GM12878 (cell line): ENCODE data around the gene FKBP1B. TPM values are rescaled to one million over a fixed set of nuclear protein-coding genes. Genes with fewer than 3 reads are reported as not detected.

Experiments
- ATAC-seq: fragments of 200-7000 bp; cut with Tn5 transposase; 3 replicates; pipeline ENCODE4 v1.9.1; 2020; ENCODE audit warnings: mild to moderate bottlenecking, moderate library complexity
- BruUV-seq: library from RNA; stranded (reverse); fragments of 400-500 nt; replicated peaks from 2 replicates; lab custom pipeline; 2021; lab: Mats Ljungman, UMichigan
- CTCF ChIA-PET: fragments of 300-600 bp; sonication (Branson Sonifier 250); formaldehyde crosslinking; extraction: SDS; loops from one replicate; lab custom pipeline; 2021; ENCODE audit warnings: inconsistent platforms; lab: Yijun Ruan, JAX
- POLR2A ChIA-PET: fragments of 350-600 bp; formaldehyde crosslinking; extraction: SDS; loops from one replicate; lab custom pipeline; 2021; ENCODE audit warnings: inconsistent platforms; lab: Charles Lee
- RAD21 ChIA-PET: fragments of 300-600 bp; sonication (Branson Sonifier 250); formaldehyde crosslinking; loops from one replicate; lab custom pipeline; 2023; ENCODE audit warnings: antibody characterized with exemption; ENCODE audit not compliant: unreplicated experiment; lab: Charles Lee
- SMC1A ChIA-PET: fragments of 300-600 bp; sonication (Branson Sonifier 250); formaldehyde crosslinking; loops from one replicate; lab custom pipeline; 2023; ENCODE audit not compliant: unreplicated experiment, uncharacterized antibody; lab: Charles Lee
- DNase-seq: peaks from one replicate; pipeline ENCODE4 v3.0.0-alpha.2; 2011; ENCODE audit warnings: low read depth, low spot score
- FAIRE-seq: peaks from 3 replicates; lab custom pipeline; 2011; peaks lifted over from hg19 to GRCh38; lab: Jason Lieb, UNC
- H2AFZ ChIP-seq: 2 replicates; pipeline ENCODE4 v1.6.0; 2011; ENCODE audit warnings: low read depth, low read length, control low read depth; ENCODE audit not compliant: control insufficient read depth
- H3K27ac ChIP-seq: 2 replicates; pipeline ENCODE4 v1.5.1; 2011; ENCODE audit warnings: control low read depth; ENCODE audit not compliant: control insufficient read depth, insufficient read depth
- H3K27me3 ChIP-seq, 2 experiments: replicated peaks in 1 of 2; 2 replicates each; pipeline versions ENCODE4 v1.6.0 to v1.6.1; 2011; ENCODE audit warnings: low read length in 1 of 2; ENCODE audit not compliant: control insufficient read depth in 2 of 2, insufficient read depth in 2 of 2
- H3K36me3 ChIP-seq, 2 experiments: 2 replicates each; pipeline ENCODE4 v1.5.1; 2011; ENCODE audit warnings: low read length in 1 of 2; ENCODE audit not compliant: control insufficient read depth in 2 of 2, insufficient read depth in 2 of 2
- H3K4me1 ChIP-seq: 2 replicates; pipeline ENCODE4 v1.6.1; 2011; ENCODE audit warnings: mild to moderate bottlenecking, low read length, moderate library complexity, mixed read lengths; ENCODE audit not compliant: control insufficient read depth, insufficient read depth
- H3K4me2 ChIP-seq: 2 replicates; pipeline ENCODE4 v1.6.0; 2011; ENCODE audit warnings: control low read depth; ENCODE audit not compliant: control insufficient read depth, insufficient read depth
- H3K4me3 ChIP-seq: fragments of 200-600 bp; sonication (generic); 2 replicates; pipeline ENCODE4 v1.5.1; 2016
- H3K79me2 ChIP-seq: 2 replicates; pipeline ENCODE4 v1.6.0; 2011; ENCODE audit warnings: low read length; ENCODE audit not compliant: control insufficient read depth, insufficient read depth
- H3K9ac ChIP-seq: 2 replicates; pipeline ENCODE4 v1.8.0; 2011; ENCODE audit warnings: low read length, control low read depth, mixed read lengths; ENCODE audit not compliant: control insufficient read depth, insufficient read depth
- H3K9me3 ChIP-seq: replicated peaks from 3 replicates; pipeline ENCODE4 v1.5.1; 2011; ENCODE audit warnings: mild to moderate bottlenecking, low read length; ENCODE audit not compliant: control insufficient read depth, insufficient read depth
- H4K20me1 ChIP-seq: 2 replicates; pipeline ENCODE4 v1.6.0; 2011; ENCODE audit not compliant: control insufficient read depth, insufficient read depth
- SMAD1 ChIP-seq: fragments of 450-650 bp; IDR thresholded peaks from 2 replicates; pipeline ENCODE4 v1.6.1; 2018; ENCODE audit warnings: mild to moderate bottlenecking, low read depth; ENCODE audit not compliant: partially characterized antibody
- ZNF384 ChIP-seq: IDR thresholded peaks from 2 replicates; pipeline ENCODE4 v1.6.1; 2012; ENCODE audit warnings: low read depth, mild to moderate bottlenecking, low read length, improper control_type of control experiment, borderline replicate concordance
- WGBS: methylation state at CpG from one replicate; pipeline ENCODE4 v1.1.6; 2016; ENCODE audit warnings: low lambda C conversion rate; ENCODE audit not compliant: insufficient replicate concordance, insufficient coverage; ENCODE audit errors: missing lambda C conversion rate; 5-methylcytosine and 5-hydroxymethylcytosine counted together
- in situ Hi-C: fragments of 300-500 bp; cut with MboI; formaldehyde crosslinking; loops from 9 replicates; pipeline ENCODE4 v1.14.3; 2018; ENCODE audit warnings: mixed read lengths
- intact Hi-C: fragments of 100-400 bp; cut with micrococcal nuclease; formaldehyde crosslinking; loops from one replicate; pipeline ENCODE4 v1.14.2; 2022; ENCODE audit not compliant: unreplicated experiment
- polyA plus RNA-seq, 11 experiments: library from polyadenylated mRNA; depleted of rRNA in 4 of 11; unstranded in 6 of 11; stranded (reverse) in 5 of 11; fragments of >200 nt; fragmentation: Nextera tagmentation in 4 of 11; fragmentation: Illumina TruSeq in 1 of 11; extraction: Ambion mirVana in 4 of 11; extraction: Trizol in 1 of 11; gene quantifications; 1 replicate in 1 of 11; 2 replicates in 10 of 11; pipeline versions ENCODE4 v1.2.1 to v1.2.3, GENCODE V29; 2011 to 2016; ENCODE audit warnings: inconsistent platforms in 2 of 11, missing spikeins in 2 of 11, low read depth in 1 of 11
- total RNA-seq, 4 experiments: library from RNA; depleted of rRNA in 3 of 4; stranded (reverse); fragments of >200 nt in 3 of 4; fragmentation: Illumina TruSeq in 1 of 4; extraction: Trizol in 1 of 4; gene quantifications; 2 replicates each; pipeline versions ENCODE4 v1.2.1 to v1.2.3, GENCODE V29; 2013 to 2021

Gene FKBP1B
- total and polyA plus RNA-seq, 10 of the 15 experiments (the other 5 are each of a cell fraction or from before 2014, with no cell fraction given): 0.18 to 0.53 (median 0.24) TPM

- FAIRE-seq: no peak
- SMC1A ChIA-PET: no interaction called here
- in situ Hi-C loops: no loop called here
Observed at GRCh38 chr2:24018241-24018640, 31.3 kb upstream of the FKBP1B start.

DNA sequence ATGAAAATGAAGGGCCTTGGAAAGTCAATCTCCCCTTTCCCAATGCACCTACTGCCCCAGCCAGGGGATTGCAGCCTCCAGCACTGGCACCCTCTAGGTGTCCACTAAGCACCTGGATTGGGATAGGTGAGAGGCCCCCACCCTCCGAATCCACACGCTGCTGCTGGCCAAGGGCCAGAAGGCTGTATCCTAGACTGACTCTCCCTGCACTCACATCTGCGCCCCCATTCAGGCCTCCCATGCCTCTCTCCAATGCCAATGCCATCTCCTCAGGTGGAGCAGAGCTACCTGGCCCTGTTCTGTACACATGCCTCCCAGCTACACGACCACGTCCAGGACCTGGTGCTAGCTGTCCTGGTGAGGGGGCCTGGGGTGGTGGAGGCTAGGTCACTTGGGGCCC, 29.8 kb upstream of the FKBP1B start:
- H3K27me3 ChIP-seq: no peaks in the 10 kb centered on the region
- H4K20me1 ChIP-seq: no peaks in the 10 kb centered on the region
- 70% methylated on average over 5 of the region's 5 CpGs for WGBS
- no peak for FAIRE-seq
- H3K79me2 ChIP-seq: no peaks in the 10 kb centered on the region
- BruUV-seq: no TSS peak
- ChIA-PET RAD21 (no interaction called here), CTCF (no interaction called here), SMC1A (no interaction called here), POLR2A (no interaction called here)
- H3K9me3 ChIP-seq: no peaks in the 10 kb centered on the region
- H3K4me1 ChIP-seq: no peaks in the 10 kb centered on the region
- H3K4me3 ChIP-seq: no peak overlapping the region
- no peak for DNase-seq
- no peak overlapping the region for H3K27ac ChIP-seq
- H3K9ac ChIP-seq: no peak overlapping the region
- H2AFZ ChIP-seq: no peak overlapping the region
- TF ChIP-seq SMAD1: no peak
- intact Hi-C loops: loop anchor here (2.0 kb wide), 1 partner anchor 65 kb away; the partner anchor contains the start of gene TP53I3
- in situ Hi-C loops: no loop called here
- no peak overlapping the region for H3K4me2 ChIP-seq
- peaks cover 0 to 7% of the 10 kb centered on the region in 2 experiments; a peak in 3 of 4 replicates for H3K36me3 ChIP-seq
- no peak for ATAC-seq

More at GRCh38 chr2:24018241-24018640, 31.3 kb upstream of the FKBP1B start:
- no peaks in the 10 kb centered on the region for H3K9me3 ChIP-seq
- TF ChIP-seq ZNF384: no peak
- TF ChIP-seq, all 136 proteins: peak for 0
- ChIA-PET CTCF (no interaction called here), POLR2A (no interaction called here), RAD21 (no interaction called here)
- Histone ChIP-seq H3K79me2 (no peaks in the 10 kb centered on the region), H3K4me3 (no peak overlapping the region), H3K27me3 (no peaks in the 10 kb centered on the region; a peak in 1 of 4 replicates), H3K9ac (no peak overlapping the region), H3K36me3 (peaks cover 0 to 6% of the 10 kb centered on the region in 2 experiments; a peak in 3 of 4 replicates), H4K20me1 (no peaks in the 10 kb centered on the region), H2AFZ (no peak overlapping the region), H3K4me1 (no peaks in the 10 kb centered on the region), H3K27ac (no peak overlapping the region), H3K4me2 (no peak overlapping the region)
- WGBS: 56% methylated on average over 9 of the region's 9 CpGs
- intact Hi-C loops: no loop called here
- ATAC-seq: no peak
- DNase-seq: no peak
- no TSS peak for BruUV-seq
